Calu3 (cell line): ENCODE results near the gene TMEM269. TPM values are rescaled to one million over a fixed set of nuclear protein-coding genes. Genes with fewer than 3 reads are reported as not detected.

Experiments used
- BruUV-seq: library from RNA; stranded (reverse); fragments of 400-500 nt; replicated peaks from 2 replicates; lab custom pipeline; 2021; lab: Mats Ljungman, UMichigan
- CTCF ChIA-PET: fragments of 300-600 bp; sonication (Branson Sonifier 250); formaldehyde crosslinking; loops from one replicate; lab custom pipeline; 2022; ENCODE audit warnings: antibody characterized with exemption; lab: Charles Lee
- DNase-seq: peaks from one replicate; pipeline ENCODE4 v3.0.0; 2022
- H3K27ac Mint-ChIP-seq: one replicate; pipeline ENCODE4 v1.8.0; 2022; ENCODE audit warnings: mixed read lengths; ENCODE audit not compliant: unreplicated experiment
- H3K27me3 Mint-ChIP-seq: one replicate; pipeline ENCODE4 v1.8.0; 2022; ENCODE audit warnings: mixed read lengths; ENCODE audit not compliant: unreplicated experiment
- H3K36me3 Mint-ChIP-seq: one replicate; pipeline ENCODE4 v1.8.0; 2022; ENCODE audit warnings: mild to moderate bottlenecking, moderate library complexity, mixed read lengths; ENCODE audit not compliant: insufficient read depth, unreplicated experiment
- H3K4me1 Mint-ChIP-seq: one replicate; pipeline ENCODE4 v1.8.0; 2022; ENCODE audit warnings: mild to moderate bottlenecking, low read depth, mixed read lengths; ENCODE audit not compliant: unreplicated experiment
- H3K4me3 Mint-ChIP-seq: one replicate; pipeline ENCODE4 v1.8.0; 2022; ENCODE audit warnings: mild to moderate bottlenecking, low read depth, moderate library complexity, mixed read lengths; ENCODE audit not compliant: unreplicated experiment
- H3K9me3 Mint-ChIP-seq: one replicate; pipeline ENCODE4 v1.8.0; 2022; ENCODE audit warnings: low read depth, mixed read lengths; ENCODE audit not compliant: unreplicated experiment
- CTCF ChIP-seq: fragments of 200-600 bp; IDR thresholded peaks from one replicate; pipeline ENCODE4 v1.8.0; 2022; ENCODE audit warnings: antibody characterized with exemption; ENCODE audit not compliant: unreplicated experiment
- intact Hi-C: fragments of 100-400 bp; cut with micrococcal nuclease; formaldehyde crosslinking; loops from one replicate; pipeline ENCODE4 v1.10.0; 2022; ENCODE audit not compliant: unreplicated experiment
- total RNA-seq: library from RNA; stranded (reverse); gene quantifications from 2 replicates; pipeline ENCODE4 v1.2.3, GENCODE V29; 2022

The TMEM269 gene
- total RNA-seq, 1 experiment from 2014 or later, result 0.94 TPM

- CTCF ChIA-PET, result interaction anchor here (0.6 kb wide), 2 partner anchors 172 to 176 kb away, joined by 3 to 4 read pairs; no protein-coding TSS in a partner anchor
- H3K36me3 Mint-ChIP-seq, result peaks cover 18% of the 10 kb centered on the region
Observed at GRCh38 chr1:42773420-42773819, 11.4 kb upstream of the TMEM269 start.

GRCh38 chr1:42774928-42775526 is 9.8 kb upstream of the TMEM269 start:
- TF ChIP-seq CTCF, result no peak
- peaks cover 18% of the 10 kb centered on the region for H3K36me3 Mint-ChIP-seq
- intact Hi-C loops, result loop anchor here (5.0 kb wide), 1 partner anchor 137 kb away; no protein-coding TSS in a partner anchor
- H3K4me3 Mint-ChIP-seq, result no peak overlapping the region
- no TSS peak for BruUV-seq
- H3K9me3 Mint-ChIP-seq, result no peaks in the 10 kb centered on the region
- DNase-seq, result no peak
- H3K27ac Mint-ChIP-seq, result no peak overlapping the region
- H3K4me1 Mint-ChIP-seq, result peaks cover 9% of the 10 kb centered on the region
- CTCF ChIA-PET, result no interaction called here
- H3K27me3 Mint-ChIP-seq, result no peaks in the 10 kb centered on the region

More at GRCh38 chr1:42773420-42773819, 11.4 kb upstream of the TMEM269 start:
- peaks cover 9% of the 10 kb centered on the region for H3K4me1 Mint-ChIP-seq
- H3K4me3 Mint-ChIP-seq, result no peak overlapping the region
- no peak overlapping the region for H3K27ac Mint-ChIP-seq
- intact Hi-C loops, result no loop called here
- no peak for TF ChIP-seq CTCF
- no peak for DNase-seq
- H3K9me3 Mint-ChIP-seq, result no peaks in the 10 kb centered on the region
- no peaks in the 10 kb centered on the region for H3K27me3 Mint-ChIP-seq
- no TSS peak for BruUV-seq

DNA sequence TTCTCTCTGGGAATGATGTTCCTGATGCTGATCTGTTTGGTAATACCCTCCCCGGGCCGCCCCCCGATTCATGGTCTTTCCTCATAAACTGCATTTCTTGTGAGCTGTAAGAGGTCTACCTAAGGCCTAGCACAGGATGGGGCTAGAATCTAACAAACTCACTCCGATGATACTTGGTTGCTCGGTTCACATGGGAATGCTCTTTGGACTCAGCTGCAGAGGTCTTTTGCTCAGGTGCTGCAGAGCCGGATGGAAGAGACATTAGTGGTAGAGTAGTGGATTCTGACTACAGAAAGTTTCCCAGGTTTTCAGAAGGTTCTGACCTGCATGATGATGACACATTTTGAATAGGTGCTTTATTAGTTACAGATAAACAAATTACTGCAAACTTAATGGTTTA is 8.3 kb upstream of the TMEM269 start:
- Mint-ChIP-seq H3K4me1 (no peaks in the 10 kb centered on the region), H3K27ac (no peak overlapping the region), H3K9me3 (no peaks in the 10 kb centered on the region), H3K27me3 (no peaks in the 10 kb centered on the region), H3K4me3 (no peak overlapping the region), H3K36me3 (peaks cover 12% of the 10 kb centered on the region)
- intact Hi-C loops, result loop anchor here (5.0 kb wide), 1 partner anchor 136 kb away; no protein-coding TSS in a partner anchor
- CTCF ChIA-PET, result interaction anchor here (0.6 kb wide), 1 partner anchor 176 kb away, joined by 3 read pairs; no protein-coding TSS in a partner anchor
- no TSS peak for BruUV-seq
- no peak for TF ChIP-seq CTCF
- DNase-seq, result no peak

- Mint-ChIP-seq H3K36me3 (peaks cover 17% of the 10 kb centered on the region), H3K27ac (no peak overlapping the region), H3K9me3 (no peaks in the 10 kb centered on the region), H3K4me3 (no peak overlapping the region), H3K27me3 (no peaks in the 10 kb centered on the region), H3K4me1 (no peaks in the 10 kb centered on the region)
- intact Hi-C loops, result loop anchor here (5.0 kb wide), 1 partner anchor 134 kb away; no protein-coding TSS in a partner anchor
- TF ChIP-seq CTCF, result peak; percentile 71
- CTCF ChIA-PET, result interaction anchor here (0.8 to 1.8 kb wide), 3 partner anchors 11 to 295 kb away, joined by 8 to 12 read pairs (median 8); partner anchors contain the start of genes C1orf50 and P3H1
- no TSS peak for BruUV-seq
- DNase-seq, result peak; percentile 34
Observed at GRCh38 chr1:42777852-42778251, 6.9 kb upstream of the TMEM269 start.
